H9 (cell line): ENCODE results near the gene GNAO1. TPM values are rescaled to one million over a fixed set of nuclear protein-coding genes. Genes with fewer than 3 reads are reported as not detected.

ENCODE experiments used
- DNase-seq: peaks from one replicate; pipeline ENCODE4 v3.0.0-alpha.2; 2017
- H2AFZ ChIP-seq: one replicate; pipeline ENCODE4 v1.6.1; 2013; ENCODE audit warnings: mild to moderate bottlenecking, low read length, control low read depth, moderate library complexity
- H2AK5ac ChIP-seq: 2 replicates; pipeline ENCODE4 v1.6.1; 2013; ENCODE audit warnings: low read length, control low read depth, mixed read lengths; ENCODE audit not compliant: insufficient read length
- H2BK120ac ChIP-seq: one replicate; pipeline ENCODE4 v1.6.1; 2013; ENCODE audit warnings: low read depth, mild to moderate bottlenecking, low read length, control low read depth, inconsistent platforms; ENCODE audit not compliant: poor library complexity, severe bottlenecking
- H2BK12ac ChIP-seq: 2 replicates; pipeline ENCODE4 v1.6.1; 2013; ENCODE audit warnings: low read length, control low read depth, mixed read lengths, low read depth; ENCODE audit not compliant: insufficient read length
- H2BK15ac ChIP-seq: 2 replicates; pipeline ENCODE4 v1.6.1; 2013; ENCODE audit warnings: low read depth, low read length, control low read depth
- H2BK20ac ChIP-seq: one replicate; pipeline ENCODE4 v1.6.1; 2013; ENCODE audit warnings: low read depth, mild to moderate bottlenecking, low read length, control low read depth, inconsistent platforms; ENCODE audit not compliant: poor library complexity, severe bottlenecking
- H2BK5ac ChIP-seq: 2 replicates; pipeline ENCODE4 v1.6.1; 2013; ENCODE audit warnings: low read length, control low read depth, mixed read lengths; ENCODE audit not compliant: insufficient read length
- H3K14ac ChIP-seq: 2 replicates; pipeline ENCODE4 v1.6.1; 2013; ENCODE audit warnings: low read length, control low read depth; ENCODE audit not compliant: insufficient read depth
- H3K18ac ChIP-seq: 2 replicates; pipeline ENCODE4 v1.6.1; 2013; ENCODE audit warnings: low read depth, mild to moderate bottlenecking, mixed read lengths, low read length, control low read depth; ENCODE audit not compliant: insufficient read length
- H3K23ac ChIP-seq: 2 replicates; pipeline ENCODE4 v1.6.1; 2013; ENCODE audit warnings: low read length, control low read depth, mixed read lengths, low read depth; ENCODE audit not compliant: insufficient read length
- H3K23me2 ChIP-seq: 2 replicates; pipeline ENCODE4 v1.6.1; 2013; ENCODE audit warnings: low read depth, mild to moderate bottlenecking, mixed read lengths, low read length, control low read depth; ENCODE audit not compliant: insufficient read length, poor library complexity, severe bottlenecking
- H3K27ac ChIP-seq: 2 replicates; pipeline ENCODE4 v1.5.1; 2013; ENCODE audit warnings: low read length, control low read depth, mixed read lengths, low read depth; ENCODE audit not compliant: insufficient read length
- H3K27me3 ChIP-seq: 2 replicates; pipeline ENCODE4 v1.6.1; 2013; ENCODE audit warnings: low read length, control low read depth, inconsistent platforms; ENCODE audit not compliant: insufficient read depth
- H3K4ac ChIP-seq: 2 replicates; pipeline ENCODE4 v1.6.1; 2013; ENCODE audit warnings: low read depth, mild to moderate bottlenecking, control low read depth, inconsistent platforms, low read length, moderate library complexity
- H3K4me1 ChIP-seq: 2 replicates; pipeline ENCODE4 v1.6.1; 2013; ENCODE audit warnings: low read length, control low read depth, inconsistent platforms; ENCODE audit not compliant: insufficient read depth
- H3K4me2 ChIP-seq: 2 replicates; pipeline ENCODE4 v1.6.1; 2013; ENCODE audit warnings: low read length, control low read depth, mixed read lengths; ENCODE audit not compliant: insufficient read length, insufficient read depth
- H3K56ac ChIP-seq: 2 replicates; pipeline ENCODE4 v1.6.1; 2013; ENCODE audit warnings: low read depth, mild to moderate bottlenecking, mixed read lengths, low read length, control low read depth; ENCODE audit not compliant: insufficient read length
- H3K79me1 ChIP-seq: 2 replicates; pipeline ENCODE4 v1.6.1; 2013; ENCODE audit warnings: low read depth, mild to moderate bottlenecking, moderate library complexity, low read length, control low read depth, inconsistent platforms; ENCODE audit not compliant: insufficient read depth, poor library complexity, severe bottlenecking
- H3K79me2 ChIP-seq: 2 replicates; pipeline ENCODE4 v1.6.1; 2013; ENCODE audit warnings: low read length, control low read depth, inconsistent platforms; ENCODE audit not compliant: insufficient read depth
- H3K9ac ChIP-seq: 2 replicates; pipeline ENCODE4 v1.6.1; 2013; ENCODE audit warnings: low read length, control low read depth, mixed read lengths; ENCODE audit not compliant: insufficient read length; ENCODE audit errors: extremely low read depth
- H3K9me3 ChIP-seq: one replicate; pipeline ENCODE4 v1.6.1; 2013; ENCODE audit warnings: low read depth, low read length, inconsistent platforms; ENCODE audit not compliant: control insufficient read depth
- H3T11ph ChIP-seq: one replicate; pipeline ENCODE4 v1.6.1; 2013; ENCODE audit warnings: mild to moderate bottlenecking, low read length, control low read depth, inconsistent platforms
- H4K20me1 ChIP-seq: one replicate; pipeline ENCODE4 v1.6.1; 2013; ENCODE audit not compliant: control insufficient read depth, insufficient read length, insufficient read depth
- H4K5ac ChIP-seq: 2 replicates; pipeline ENCODE4 v1.6.1; 2013; ENCODE audit warnings: low read depth, mild to moderate bottlenecking, mixed read lengths, low read length, control low read depth; ENCODE audit not compliant: insufficient read length
- H4K8ac ChIP-seq: replicated peaks from 2 replicates; pipeline ENCODE4 v1.6.1; 2013; ENCODE audit warnings: low read length, control low read depth, mixed read lengths, low read depth; ENCODE audit not compliant: insufficient read length
- H4K91ac ChIP-seq: 2 replicates; pipeline ENCODE4 v1.6.1; 2013; ENCODE audit warnings: low read depth, mild to moderate bottlenecking, moderate library complexity, mixed read lengths, low read length, control low read depth; ENCODE audit not compliant: insufficient read length
- H3K27ac Mint-ChIP-seq, 3 experiments: 2 replicates in 2 of 3; 3 replicates in 1 of 3; pipeline ENCODE4 v1.8.0; 2020 to 2021; ENCODE audit warnings: mixed read lengths in 3 of 3, mild to moderate bottlenecking in 1 of 3, moderate library complexity in 1 of 3
- H3K27me3 Mint-ChIP-seq: 2 replicates; pipeline ENCODE4 v1.8.0; 2021; ENCODE audit warnings: low read depth, mild to moderate bottlenecking, moderate library complexity, mixed read lengths
- H3K36me3 Mint-ChIP-seq, 3 experiments: 2 replicates in 2 of 3; 3 replicates in 1 of 3; pipeline ENCODE4 v1.8.0; 2020 to 2021; ENCODE audit warnings: low read depth in 3 of 3, mixed read lengths in 3 of 3; ENCODE audit not compliant: insufficient read depth in 1 of 3
- H3K4me1 Mint-ChIP-seq, 2 experiments: 2 replicates each; pipeline ENCODE4 v1.8.0; 2020; ENCODE audit warnings: mixed read lengths in 2 of 2
- H3K4me3 Mint-ChIP-seq, 2 experiments: 2 replicates in 1 of 2; 3 replicates in 1 of 2; pipeline ENCODE4 v1.8.0; 2020 to 2021; ENCODE audit warnings: mild to moderate bottlenecking in 2 of 2, mixed read lengths in 2 of 2, moderate library complexity in 1 of 2
- H3K9me3 Mint-ChIP-seq, 2 experiments: 2 replicates in 1 of 2; 3 replicates in 1 of 2; pipeline ENCODE4 v1.8.0; 2020; ENCODE audit warnings: mild to moderate bottlenecking in 2 of 2, mixed read lengths in 2 of 2, moderate library complexity in 1 of 2
- CTCF ChIP-seq: fragments of 200-600 bp; sonication (generic); conservative IDR thresholded peaks from 3 replicates; pipeline ENCODE4 v1.8.0; 2021; ENCODE audit warnings: antibody characterized with exemption, mild to moderate bottlenecking
- WGBS: extraction: QIAGEN DNeasy Blood & Tissue Kit; methylation state at CpG from one replicate; pipeline ENCODE4 v1.1.7; 2013; ENCODE audit warnings: missing lambda C conversion rate, low lambda C conversion rate, mixed read lengths; ENCODE audit not compliant: insufficient read length; ENCODE audit errors: extremely low coverage; 5-methylcytosine and 5-hydroxymethylcytosine counted together
- total RNA-seq: library from RNA; stranded (reverse); gene quantifications from 2 replicates; pipeline ENCODE4 v1.2.1, GENCODE V29; 2021

Gene GNAO1
- total RNA-seq, 1 experiment from 2014 or later, result 16.9 TPM

- H3K27ac Mint-ChIP-seq, result no peak overlapping the region
- DNase-seq, result peak; percentile 44
- no peak overlapping the region for H3K27ac ChIP-seq
These were observed 210.2 kb downstream of the GNAO1 start for GRCh38 chr16:56401482-56401881.

More at GRCh38 chr16:56401482-56401881, 210.2 kb downstream of the GNAO1 start:
- no CpG with 5 or more reads among the region's 5 CpGs for WGBS
- Histone ChIP-seq H3K23ac (no peak overlapping the region), H3K9me3 (no peaks in the 10 kb centered on the region), H4K20me1 (no peaks in the 10 kb centered on the region), H2AK5ac (no peak overlapping the region), H3K9ac (no peak overlapping the region), H2BK5ac (no peak overlapping the region), H4K8ac (no peak overlapping the region), H2BK15ac (no peak overlapping the region), H2BK12ac (no peak overlapping the region), H2AFZ (no peak overlapping the region), H3K56ac (no peak overlapping the region), H3K23me2 (no peaks in the 10 kb centered on the region), H3K4ac (no peak overlapping the region), H3T11ph (no peak overlapping the region), H3K79me1 (no peaks in the 10 kb centered on the region), H2BK120ac (no peak overlapping the region), H3K4me2 (no peak overlapping the region), H3K27me3 (no peaks in the 10 kb centered on the region), H3K14ac (no peak overlapping the region), H3K18ac (no peak overlapping the region), H4K91ac (no peak overlapping the region), H3K4me1 (no peaks in the 10 kb centered on the region), H3K79me2 (no peaks in the 10 kb centered on the region), H2BK20ac (no peak overlapping the region), H4K5ac (no peak overlapping the region)
- H3K36me3 Mint-ChIP-seq, result peaks cover 18 to 52% (median 44%) of the 10 kb centered on the region in 3 experiments
- H3K4me1 Mint-ChIP-seq, result no peaks in the 10 kb centered on the region
- no peaks in the 10 kb centered on the region for H3K27me3 Mint-ChIP-seq
- no peak overlapping the region for H3K4me3 Mint-ChIP-seq
- TF ChIP-seq CTCF, result peak; percentile 60
- H3K9me3 Mint-ChIP-seq, result peaks cover 0 to 2% of the 10 kb centered on the region in 2 experiments; a peak in 3 of 5 replicates
